ENCODE data around the gene TAF1C. TPM values are rescaled to one million over a fixed set of nuclear protein-coding genes. Genes with fewer than 3 reads are reported as not detected.

Gene TAF1C, protein sequence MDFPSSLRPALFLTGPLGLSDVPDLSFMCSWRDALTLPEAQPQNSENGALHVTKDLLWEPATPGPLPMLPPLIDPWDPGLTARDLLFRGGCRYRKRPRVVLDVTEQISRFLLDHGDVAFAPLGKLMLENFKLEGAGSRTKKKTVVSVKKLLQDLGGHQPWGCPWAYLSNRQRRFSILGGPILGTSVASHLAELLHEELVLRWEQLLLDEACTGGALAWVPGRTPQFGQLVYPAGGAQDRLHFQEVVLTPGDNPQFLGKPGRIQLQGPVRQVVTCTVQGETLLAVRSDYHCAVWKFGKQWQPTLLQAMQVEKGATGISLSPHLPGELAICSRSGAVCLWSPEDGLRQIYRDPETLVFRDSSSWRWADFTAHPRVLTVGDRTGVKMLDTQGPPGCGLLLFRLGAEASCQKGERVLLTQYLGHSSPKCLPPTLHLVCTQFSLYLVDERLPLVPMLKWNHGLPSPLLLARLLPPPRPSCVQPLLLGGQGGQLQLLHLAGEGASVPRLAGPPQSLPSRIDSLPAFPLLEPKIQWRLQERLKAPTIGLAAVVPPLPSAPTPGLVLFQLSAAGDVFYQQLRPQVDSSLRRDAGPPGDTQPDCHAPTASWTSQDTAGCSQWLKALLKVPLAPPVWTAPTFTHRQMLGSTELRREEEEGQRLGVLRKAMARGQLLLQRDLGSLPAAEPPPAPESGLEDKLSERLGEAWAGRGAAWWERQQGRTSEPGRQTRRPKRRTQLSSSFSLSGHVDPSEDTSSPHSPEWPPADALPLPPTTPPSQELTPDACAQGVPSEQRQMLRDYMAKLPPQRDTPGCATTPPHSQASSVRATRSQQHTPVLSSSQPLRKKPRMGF
- total RNA-seq: 11.4 and 14.3 TPM in 2 replicates

DNA sequence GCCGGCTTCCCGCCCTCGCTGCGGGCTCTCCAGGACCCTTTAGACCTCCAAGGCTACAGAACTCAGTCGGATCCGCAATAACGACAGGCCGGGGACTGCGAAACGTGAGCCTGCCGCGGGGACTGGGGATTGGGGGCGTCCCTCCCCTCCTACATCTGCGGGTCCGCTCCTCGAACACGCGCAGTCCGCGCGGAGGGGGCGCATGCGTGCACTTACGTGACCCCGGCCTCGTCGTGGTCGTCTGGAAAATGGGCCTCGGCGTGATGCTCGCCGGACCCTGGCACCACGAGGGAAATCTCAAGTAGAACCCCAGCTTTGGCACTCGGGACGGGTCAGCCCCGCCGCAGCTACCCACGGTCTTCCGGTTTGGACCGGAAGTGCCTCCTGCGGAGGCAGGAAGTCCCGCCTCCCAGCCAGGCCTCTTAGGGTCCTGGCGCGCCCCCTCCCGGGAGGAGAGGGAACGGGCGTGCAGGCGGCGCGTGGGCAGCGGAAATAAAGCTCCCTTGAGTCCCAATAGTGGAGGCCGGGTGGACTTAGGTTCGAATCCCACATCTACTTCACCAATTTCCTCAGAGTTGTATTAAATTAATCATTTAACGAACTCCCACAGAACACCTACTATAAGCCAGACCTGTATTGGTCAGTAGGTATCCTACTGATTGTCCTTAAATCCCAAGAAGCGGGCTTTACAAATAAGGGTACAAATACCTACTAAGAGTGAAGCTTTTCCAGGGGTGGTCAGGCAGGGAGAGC lies at the start of gene TAF1C:
TSS of gene TAF1C (minus strand) at position 373 of the 753 bp plus-strand sequence. CDS start 2,069 bp downstream, outside the sequence.

DNA sequence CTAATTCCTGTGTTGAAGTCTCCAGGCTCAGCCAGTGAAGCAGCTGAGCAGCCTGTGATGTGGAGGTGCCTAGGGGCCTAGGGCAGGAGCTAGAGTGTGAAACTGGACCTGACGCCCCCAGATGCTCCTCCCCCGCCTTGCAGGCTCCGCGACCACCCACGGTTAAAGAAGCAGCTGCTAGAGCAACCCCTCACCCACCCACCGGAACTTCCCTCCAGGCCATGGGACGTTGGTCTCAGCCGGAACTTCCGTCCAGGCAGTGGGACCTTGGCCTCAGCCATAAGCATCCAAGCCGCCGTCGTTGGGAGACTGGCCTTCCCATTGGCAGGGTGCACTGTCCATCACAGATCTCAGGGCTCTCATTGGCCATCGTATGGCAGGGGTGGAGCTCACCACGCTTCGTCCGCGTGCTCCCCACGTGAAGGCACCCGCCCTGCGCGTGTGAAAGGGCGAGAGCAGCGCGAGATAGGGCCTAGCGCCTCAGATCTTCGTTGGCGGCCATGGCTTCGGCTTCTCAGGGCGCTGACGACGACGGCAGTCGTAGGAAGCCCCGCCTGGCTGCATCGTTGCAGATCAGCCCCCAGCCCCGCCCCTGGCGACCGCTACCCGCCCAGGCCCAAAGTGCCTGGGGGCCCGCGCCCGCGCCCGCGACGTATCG lies 4.0 kb upstream of the TAF1C start, which contains the start of gene ADAD2:
TSS of gene ADAD2 (plus strand) at position 427 of the 658 bp plus-strand sequence. CDS start at position 501, 74 bp downstream.

DNA sequence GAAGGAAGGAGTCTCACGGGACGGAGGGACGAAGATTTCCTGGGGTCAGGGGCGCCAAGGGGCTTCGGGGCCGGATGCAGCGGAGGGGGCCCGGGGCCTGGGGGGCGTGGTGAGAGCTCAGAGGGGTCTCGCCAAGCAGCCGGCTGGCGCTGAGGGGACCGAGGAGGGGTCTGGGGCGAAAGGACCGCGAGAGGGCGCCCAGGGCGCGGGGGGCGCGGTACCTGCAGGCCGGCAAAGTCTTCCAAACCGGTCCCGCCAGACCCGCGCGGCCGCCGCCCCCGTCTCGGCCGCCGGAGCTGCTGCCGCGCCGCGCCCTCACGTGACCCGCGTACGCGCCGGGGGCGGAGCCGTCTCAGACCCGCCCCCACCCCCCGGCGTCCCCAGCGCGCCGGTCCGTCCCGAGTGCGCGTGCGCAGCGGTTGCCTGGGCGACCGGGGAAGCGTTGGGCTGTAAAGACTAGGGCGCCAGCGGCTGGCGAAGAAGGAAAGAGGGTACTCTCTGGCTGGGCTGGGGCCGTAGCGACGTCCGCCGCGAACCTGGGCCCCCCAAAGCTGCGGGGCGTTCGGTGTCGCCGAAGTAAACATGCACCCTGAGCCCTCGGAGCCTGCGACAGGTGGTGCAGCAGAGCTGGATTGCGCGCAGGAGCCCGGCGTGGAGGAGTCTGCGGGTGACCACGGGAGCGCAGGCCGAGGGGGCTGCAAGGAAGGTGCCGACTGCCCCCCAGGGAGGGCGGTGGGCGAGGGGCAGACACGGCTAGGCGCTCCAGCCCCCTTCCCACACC lies 41.8 kb downstream of the TAF1C start, which contains the start of the genes DNAAF1 and HSDL1:
TSS of gene DNAAF1 (plus strand) at position 450 of the 781 bp plus-strand sequence. CDS start at position 583, 133 bp downstream.
TSS of gene HSDL1 (minus strand) at position 319 of the 781 bp plus-strand sequence. CDS start 13,856 bp downstream, outside the sequence.

Other genes starting within 250 kb of the TAF1C start
- gene OSGIN1, start 233.8 kb downstream of the TAF1C start, total RNA-seq: 10.2 and 10.7 TPM in 2 replicates
- not detected in 2 replicates for gene NECAB2, start 218.8 kb downstream of the TAF1C start, total RNA-seq
- gene SLC38A8, start 144.3 kb downstream of the TAF1C start, total RNA-seq: not detected in 2 replicates
- gene MBTPS1, start 70.1 kb downstream of the TAF1C start, total RNA-seq: 80.7 and 81.0 TPM in 2 replicates
- gene HSDL1, start 41.9 kb downstream of the TAF1C start, total RNA-seq: 8.2 and 9.0 TPM in 2 replicates
- not detected in 2 replicates for gene DNAAF1, start 41.7 kb downstream of the TAF1C start, total RNA-seq
- not detected in 2 replicates for gene ADAD2, start 4.1 kb upstream of the TAF1C start, total RNA-seq
- gene KCNG4, start 53.0 kb upstream of the TAF1C start, total RNA-seq: not detected in 2 replicates
- 0.10 TPM in 1 of 2 replicates, not detected in the other for gene WFDC1, start 107.8 kb upstream of the TAF1C start, total RNA-seq
- not detected in 2 replicates for gene ATP2C2, start 181.5 kb upstream of the TAF1C start, total RNA-seq

All from cardiac ventricle fibroblast (primary cell).